Neural cell (in vitro differentiated cells): ENCODE results near the gene DDX39B. TPM values are rescaled to one million over a fixed set of nuclear protein-coding genes. Genes with fewer than 3 reads are reported as not detected.
A peak's percentile ranks its signal among the peaks of the same experiment; 100 is the strongest.

ENCODE experiments used
- H2AFZ ChIP-seq: fragments of 200-600, 300-800 bp; sonication (generic), shearing (Covaris generic); 2 replicates; pipeline ENCODE4 v1.6.0; 2014; ENCODE audit warnings: low read depth, mild to moderate bottlenecking, antibody characterized with exemption, low read length, moderate library complexity
- H3F3A ChIP-seq: fragments of 200-600 bp; shearing (Covaris generic); 2 replicates; pipeline ENCODE4 v1.6.1; 2016; ENCODE audit warnings: mild to moderate bottlenecking, moderate library complexity, mixed read lengths, antibody characterized with exemption, low read length; ENCODE audit not compliant: insufficient read depth, poor library complexity, severe bottlenecking
- H3K27ac ChIP-seq: fragments of 200-600, 300-800 bp; sonication (generic), shearing (Covaris generic); 2 replicates; pipeline ENCODE4 v1.5.1; 2014; ENCODE audit warnings: mild to moderate bottlenecking, low read length, moderate library complexity
- H3K27me3 ChIP-seq: fragments of 300-800, 200-600 bp; sonication (generic), shearing (Covaris generic); 2 replicates; pipeline ENCODE4 v1.6.0; 2014; ENCODE audit warnings: mild to moderate bottlenecking, low read depth, low read length, moderate library complexity; ENCODE audit not compliant: insufficient read depth
- H3K36me3 ChIP-seq: fragments of 300-800, 200-600 bp; sonication (generic), shearing (Covaris generic); 2 replicates; pipeline ENCODE4 v1.5.1; 2014; ENCODE audit warnings: mild to moderate bottlenecking, antibody characterized with exemption, low read length, moderate library complexity; ENCODE audit not compliant: insufficient read depth
- H3K4me2 ChIP-seq: fragments of 300-800, 200-600 bp; sonication (generic), shearing (Covaris generic); 2 replicates; pipeline ENCODE4 v1.6.0; 2014; ENCODE audit warnings: mild to moderate bottlenecking, low read length
- H3K4me3 ChIP-seq: fragments of 300-800, 200-600 bp; sonication (generic), shearing (Covaris generic); 2 replicates; pipeline ENCODE4 v1.5.1; 2014; ENCODE audit warnings: mild to moderate bottlenecking, low read length, moderate library complexity
- H3K79me2 ChIP-seq: fragments of 200-600 bp; shearing (Covaris generic); replicated peaks from 2 replicates; pipeline ENCODE4 v1.6.0; 2014; ENCODE audit warnings: mild to moderate bottlenecking, low read length, moderate library complexity; ENCODE audit not compliant: insufficient read depth
- H3K9ac ChIP-seq: fragments of 300-800, 200-600 bp; sonication (generic), shearing (Covaris generic); 2 replicates; pipeline ENCODE4 v1.6.1; 2016; ENCODE audit warnings: mild to moderate bottlenecking, low read length, mixed read lengths
- H3K9me2 ChIP-seq: fragments of 200-600 bp; shearing (Covaris generic); 2 replicates; pipeline ENCODE4 v1.6.1; 2016; ENCODE audit warnings: mild to moderate bottlenecking, low read length, mixed read lengths; ENCODE audit not compliant: insufficient read depth
- H3K9me3 ChIP-seq: fragments of 200-600, 300-800 bp; sonication (generic), shearing (Covaris generic); 2 replicates; pipeline ENCODE4 v1.6.1; 2016; ENCODE audit warnings: mild to moderate bottlenecking, mixed run types, low read length, moderate library complexity, mixed read lengths
- H4K20me1 ChIP-seq: fragments of 200-600 bp; shearing (Covaris generic); 2 replicates; pipeline ENCODE4 v1.6.1; 2016; ENCODE audit warnings: mild to moderate bottlenecking, mixed run types; ENCODE audit not compliant: insufficient read depth
- EP300 ChIP-seq: fragments of 450-650 bp; conservative IDR thresholded peaks from 2 replicates; pipeline ENCODE4 v1.6.1; 2014; ENCODE audit warnings: antibody characterized with exemption, mild to moderate bottlenecking, moderate library complexity; ENCODE audit not compliant: poor library complexity, severe bottlenecking
- EZH2 ChIP-seq: fragments of 200-600, 300-800 bp; shearing (Covaris generic), sonication (generic); IDR thresholded peaks from 2 replicates; pipeline ENCODE4 v1.6.1; 2014; ENCODE audit warnings: antibody characterized with exemption, low read length, borderline replicate concordance, mild to moderate bottlenecking; ENCODE audit not compliant: insufficient read depth, poor library complexity, severe bottlenecking
- MXI1 ChIP-seq: fragments of 450-650 bp; conservative IDR thresholded peaks from 2 replicates; pipeline ENCODE4 v1.6.1; 2014; ENCODE audit warnings: antibody characterized with exemption, mild to moderate bottlenecking; ENCODE audit not compliant: poor library complexity, severe bottlenecking
- POLR2AphosphoS5 ChIP-seq: IDR thresholded peaks from 2 replicates; pipeline ENCODE4 v1.6.1; 2012
- RAD21 ChIP-seq: fragments of 450-650 bp; conservative IDR thresholded peaks from 2 replicates; pipeline ENCODE4 v1.6.1; 2014; ENCODE audit warnings: antibody characterized with exemption, mild to moderate bottlenecking, moderate library complexity
- SMC3 ChIP-seq: fragments of 450-650 bp; conservative IDR thresholded peaks from 2 replicates; pipeline ENCODE4 v1.6.1; 2014; ENCODE audit warnings: antibody characterized with exemption, mild to moderate bottlenecking, moderate library complexity; ENCODE audit not compliant: poor library complexity
- TAF1 ChIP-seq: IDR thresholded peaks from 2 replicates; pipeline ENCODE4 v1.6.1; 2012; ENCODE audit warnings: low read depth
- polyA plus RNA-seq: library from polyadenylated mRNA; depleted of rRNA; stranded (reverse); fragments of >200 nt; gene quantifications from 2 replicates; pipeline ENCODE4 v1.2.3, GENCODE V29; 2014
- TF ChIP-seq, protein P1 (sequence below): fragments of 450-650 bp; IDR thresholded peaks from 2 replicates; pipeline ENCODE4 v1.5.1; 2014; ENCODE audit warnings: antibody characterized with exemption, mild to moderate bottlenecking, moderate library complexity; ENCODE audit not compliant: poor library complexity, severe bottlenecking
- TF ChIP-seq, protein P2 (sequence below): IDR thresholded peaks from 2 replicates; pipeline ENCODE4 v1.6.1; 2012; ENCODE audit warnings: borderline replicate concordance

DDX39B gene
- polyA plus RNA-seq, 1 donor from 2014 or later = 313 TPM

DNA sequence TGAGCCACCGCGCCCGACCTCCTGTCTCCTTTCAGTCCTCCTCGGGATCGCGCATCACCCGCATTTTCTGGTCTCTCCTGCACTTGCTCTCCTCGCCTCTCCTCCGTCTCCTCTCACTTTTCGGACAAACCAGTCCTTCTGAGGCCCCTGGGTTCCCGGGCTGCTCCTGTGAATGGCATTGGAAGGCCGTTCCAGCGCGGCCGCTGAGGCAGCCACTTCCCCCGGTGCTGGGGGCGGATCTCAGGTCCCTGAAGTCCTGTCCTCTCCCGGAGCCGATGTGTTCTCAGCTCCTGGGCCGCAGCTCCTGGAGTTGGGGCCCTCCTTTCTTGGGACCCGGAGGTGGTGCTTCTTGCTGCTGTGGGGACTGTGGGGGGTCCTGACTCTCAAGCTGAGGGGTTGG is 43.1 kb downstream of the DDX39B start:
- Histone ChIP-seq H4K20me1 (no peaks in the 10 kb centered on the region), H3F3A (no peaks in the 10 kb centered on the region), H3K79me2 (no peaks in the 10 kb centered on the region), H3K9me2 (no peaks in the 10 kb centered on the region), H3K27ac (no peak overlapping the region), H3K9ac (no peak overlapping the region), H2AFZ (no peak overlapping the region), H3K4me3 (no peak overlapping the region), H3K36me3 (no peaks in the 10 kb centered on the region), H3K9me3 (no peaks in the 10 kb centered on the region), H3K27me3 (peaks cover 61% of the 10 kb centered on the region), H3K4me2 (no peak overlapping the region)
- TF ChIP-seq, protein P1, sequence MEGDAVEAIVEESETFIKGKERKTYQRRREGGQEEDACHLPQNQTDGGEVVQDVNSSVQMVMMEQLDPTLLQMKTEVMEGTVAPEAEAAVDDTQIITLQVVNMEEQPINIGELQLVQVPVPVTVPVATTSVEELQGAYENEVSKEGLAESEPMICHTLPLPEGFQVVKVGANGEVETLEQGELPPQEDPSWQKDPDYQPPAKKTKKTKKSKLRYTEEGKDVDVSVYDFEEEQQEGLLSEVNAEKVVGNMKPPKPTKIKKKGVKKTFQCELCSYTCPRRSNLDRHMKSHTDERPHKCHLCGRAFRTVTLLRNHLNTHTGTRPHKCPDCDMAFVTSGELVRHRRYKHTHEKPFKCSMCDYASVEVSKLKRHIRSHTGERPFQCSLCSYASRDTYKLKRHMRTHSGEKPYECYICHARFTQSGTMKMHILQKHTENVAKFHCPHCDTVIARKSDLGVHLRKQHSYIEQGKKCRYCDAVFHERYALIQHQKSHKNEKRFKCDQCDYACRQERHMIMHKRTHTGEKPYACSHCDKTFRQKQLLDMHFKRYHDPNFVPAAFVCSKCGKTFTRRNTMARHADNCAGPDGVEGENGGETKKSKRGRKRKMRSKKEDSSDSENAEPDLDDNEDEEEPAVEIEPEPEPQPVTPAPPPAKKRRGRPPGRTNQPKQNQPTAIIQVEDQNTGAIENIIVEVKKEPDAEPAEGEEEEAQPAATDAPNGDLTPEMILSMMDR = no peak
- TF ChIP-seq RAD21 = no peak
- TF ChIP-seq, protein P2, sequence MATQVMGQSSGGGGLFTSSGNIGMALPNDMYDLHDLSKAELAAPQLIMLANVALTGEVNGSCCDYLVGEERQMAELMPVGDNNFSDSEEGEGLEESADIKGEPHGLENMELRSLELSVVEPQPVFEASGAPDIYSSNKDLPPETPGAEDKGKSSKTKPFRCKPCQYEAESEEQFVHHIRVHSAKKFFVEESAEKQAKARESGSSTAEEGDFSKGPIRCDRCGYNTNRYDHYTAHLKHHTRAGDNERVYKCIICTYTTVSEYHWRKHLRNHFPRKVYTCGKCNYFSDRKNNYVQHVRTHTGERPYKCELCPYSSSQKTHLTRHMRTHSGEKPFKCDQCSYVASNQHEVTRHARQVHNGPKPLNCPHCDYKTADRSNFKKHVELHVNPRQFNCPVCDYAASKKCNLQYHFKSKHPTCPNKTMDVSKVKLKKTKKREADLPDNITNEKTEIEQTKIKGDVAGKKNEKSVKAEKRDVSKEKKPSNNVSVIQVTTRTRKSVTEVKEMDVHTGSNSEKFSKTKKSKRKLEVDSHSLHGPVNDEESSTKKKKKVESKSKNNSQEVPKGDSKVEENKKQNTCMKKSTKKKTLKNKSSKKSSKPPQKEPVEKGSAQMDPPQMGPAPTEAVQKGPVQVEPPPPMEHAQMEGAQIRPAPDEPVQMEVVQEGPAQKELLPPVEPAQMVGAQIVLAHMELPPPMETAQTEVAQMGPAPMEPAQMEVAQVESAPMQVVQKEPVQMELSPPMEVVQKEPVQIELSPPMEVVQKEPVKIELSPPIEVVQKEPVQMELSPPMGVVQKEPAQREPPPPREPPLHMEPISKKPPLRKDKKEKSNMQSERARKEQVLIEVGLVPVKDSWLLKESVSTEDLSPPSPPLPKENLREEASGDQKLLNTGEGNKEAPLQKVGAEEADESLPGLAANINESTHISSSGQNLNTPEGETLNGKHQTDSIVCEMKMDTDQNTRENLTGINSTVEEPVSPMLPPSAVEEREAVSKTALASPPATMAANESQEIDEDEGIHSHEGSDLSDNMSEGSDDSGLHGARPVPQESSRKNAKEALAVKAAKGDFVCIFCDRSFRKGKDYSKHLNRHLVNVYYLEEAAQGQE = no peak
- no peak for TF ChIP-seq POLR2AphosphoS5
- TF ChIP-seq MXI1 = no peak
- no peak for TF ChIP-seq TAF1
- no peak for TF ChIP-seq EZH2
- no peak for TF ChIP-seq EP300
- no peak for TF ChIP-seq SMC3

DNA sequence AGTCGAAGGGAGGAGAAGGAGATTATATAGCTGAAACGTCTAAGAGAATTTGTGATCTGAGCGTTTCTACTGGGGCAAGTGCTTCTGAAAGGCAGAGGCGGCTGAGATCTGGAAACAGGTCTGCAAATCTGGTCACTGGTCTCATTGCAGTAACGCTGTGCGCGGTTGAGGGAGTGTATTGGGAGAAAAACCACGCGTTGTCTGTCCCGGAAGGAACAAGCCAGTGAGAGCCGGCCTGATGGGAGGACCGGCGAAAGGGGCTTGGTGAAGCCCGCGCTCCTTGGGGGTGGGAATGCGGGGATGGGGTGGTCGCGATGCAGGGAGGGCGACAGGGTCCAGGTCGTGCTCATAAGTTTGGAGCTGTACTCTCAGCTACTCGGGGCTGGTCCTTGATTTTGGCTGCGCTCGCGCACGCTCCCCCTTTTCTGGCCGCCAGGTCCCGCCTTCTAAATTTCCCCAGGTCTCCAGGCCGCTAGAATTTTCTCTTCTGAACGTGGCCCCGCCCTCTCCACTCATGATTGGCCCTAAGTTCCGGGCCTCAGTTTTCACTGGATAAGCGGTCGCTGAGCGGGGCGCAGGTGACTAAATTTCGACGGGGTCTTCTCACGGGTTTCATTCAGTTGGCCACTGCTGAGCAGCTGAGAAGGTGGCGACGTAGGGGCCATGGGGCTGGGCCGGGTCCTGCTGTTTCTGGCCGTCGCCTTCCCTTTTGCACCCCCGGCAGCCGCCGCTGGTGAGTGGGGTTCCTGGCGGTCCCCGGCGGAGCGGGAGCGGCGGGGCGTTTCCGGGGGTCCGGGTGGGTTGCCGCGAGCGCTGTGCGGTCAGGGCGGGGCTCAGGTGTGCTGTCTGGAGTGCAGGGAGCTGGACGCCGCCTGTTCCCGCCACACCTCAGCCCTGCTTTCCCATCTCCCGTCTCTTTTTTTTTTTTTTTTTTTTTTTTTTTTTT is 44.0 kb downstream of the DDX39B start, which contains the start of gene MICB:
Gene MICB, plus strand, starts transcription at position 615 of the 946 bp plus-strand sequence. Its CDS starts 49 bp downstream, at position 664.
- H3K27me3 ChIP-seq = peaks cover 69% of the 10 kb centered on the region
- H3F3A ChIP-seq = no peaks in the 10 kb centered on the region
- no peaks in the 10 kb centered on the region for H4K20me1 ChIP-seq

More for the DNA sequence above, 44.0 kb downstream of the DDX39B start, which contains the start of gene MICB:
- Histone ChIP-seq H3K27ac (no peak within 1 kb of the TSS), H3K9me3 (no peaks in the 10 kb centered on the region), H2AFZ (no peak within 1 kb of the TSS), H3K79me2 (no peaks in the 10 kb centered on the region), H3K9ac (no peak within 1 kb of the TSS), H3K9me2 (no peaks in the 10 kb centered on the region), H3K4me2 (no peak within 1 kb of the TSS), H3K4me3 (peak within 1 kb of the TSS; percentile 60), H3K36me3 (no peaks in the 10 kb centered on the region)
- TF ChIP-seq POLR2AphosphoS5 = no peak
- TF ChIP-seq, protein P1 = no peak
- no peak for TF ChIP-seq MXI1
- TF ChIP-seq, protein P2 = no peak
- TF ChIP-seq RAD21 = no peak
- no peak for TF ChIP-seq EZH2
- TF ChIP-seq SMC3 = no peak
- TF ChIP-seq TAF1 = no peak
- no peak for TF ChIP-seq EP300
